GM18511 (cell line): ENCODE measurements around the gene NEK6.

Experiments used
- ATAC-seq: cut with Tn5 transposase; IDR thresholded peaks from one replicate; pipeline ENCODE4 v1.9.1; 2021; ENCODE audit warnings: mild to moderate bottlenecking, moderate library complexity; ENCODE audit not compliant: unreplicated experiment

The NEK6 gene

DNA sequence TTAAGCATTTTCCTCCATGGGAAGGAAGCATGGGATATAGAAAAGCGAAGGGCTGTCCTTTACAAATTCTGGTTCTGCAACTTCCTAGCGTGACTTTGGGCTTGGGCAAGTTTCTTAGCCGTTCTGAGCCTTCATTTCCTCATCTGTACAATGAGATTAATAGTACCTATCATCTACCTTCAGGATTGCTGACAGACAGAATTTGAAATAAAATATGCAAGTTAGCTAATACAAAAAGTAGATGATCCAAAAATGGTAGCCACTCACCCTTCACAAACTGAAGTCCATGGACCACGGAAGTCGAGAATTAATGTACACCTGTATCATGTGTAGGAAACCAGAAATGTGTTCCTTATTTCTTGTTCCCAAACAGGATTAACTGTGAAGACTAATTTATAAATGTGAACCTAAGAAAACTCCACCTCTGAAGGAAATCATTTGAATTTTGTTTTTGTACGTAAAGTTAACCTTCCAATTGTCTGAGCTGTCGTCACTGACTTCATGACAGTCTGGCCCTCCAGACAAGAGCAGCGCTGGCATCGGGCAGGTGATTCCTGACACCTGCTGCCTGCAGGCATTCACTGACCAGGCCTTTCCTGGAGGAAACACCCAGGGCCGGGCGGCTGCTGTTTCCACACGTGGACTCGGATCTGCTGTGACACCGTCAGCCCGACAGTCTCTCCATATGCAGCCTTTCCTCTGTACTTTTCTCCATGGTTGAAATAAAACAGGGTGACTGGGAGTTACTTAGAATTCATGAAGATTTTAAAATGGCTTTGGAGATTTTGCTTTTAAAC is 94.1 kb downstream of the NEK6 start:
- ATAC-seq = no peak

DNA sequence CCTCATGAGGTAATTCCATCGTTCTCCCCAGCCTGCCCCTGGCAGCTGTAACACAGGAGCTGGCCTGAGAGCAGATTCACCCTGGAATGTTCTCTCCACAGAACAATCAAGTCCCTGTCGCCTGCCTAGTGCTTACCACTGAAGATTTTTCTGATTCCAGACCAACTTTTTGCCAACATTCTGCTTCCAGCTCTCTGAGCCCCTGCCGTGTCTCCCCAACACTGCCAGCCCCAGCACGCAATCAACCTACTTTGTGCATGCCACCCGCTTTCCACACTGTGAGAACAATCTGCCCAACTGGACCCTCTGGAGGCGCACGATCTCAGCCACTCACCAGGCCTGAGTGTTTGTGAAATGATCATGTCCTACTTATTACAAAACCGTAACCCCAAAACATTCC is 94.9 kb downstream of the NEK6 start:
- ATAC-seq = no peak

DNA sequence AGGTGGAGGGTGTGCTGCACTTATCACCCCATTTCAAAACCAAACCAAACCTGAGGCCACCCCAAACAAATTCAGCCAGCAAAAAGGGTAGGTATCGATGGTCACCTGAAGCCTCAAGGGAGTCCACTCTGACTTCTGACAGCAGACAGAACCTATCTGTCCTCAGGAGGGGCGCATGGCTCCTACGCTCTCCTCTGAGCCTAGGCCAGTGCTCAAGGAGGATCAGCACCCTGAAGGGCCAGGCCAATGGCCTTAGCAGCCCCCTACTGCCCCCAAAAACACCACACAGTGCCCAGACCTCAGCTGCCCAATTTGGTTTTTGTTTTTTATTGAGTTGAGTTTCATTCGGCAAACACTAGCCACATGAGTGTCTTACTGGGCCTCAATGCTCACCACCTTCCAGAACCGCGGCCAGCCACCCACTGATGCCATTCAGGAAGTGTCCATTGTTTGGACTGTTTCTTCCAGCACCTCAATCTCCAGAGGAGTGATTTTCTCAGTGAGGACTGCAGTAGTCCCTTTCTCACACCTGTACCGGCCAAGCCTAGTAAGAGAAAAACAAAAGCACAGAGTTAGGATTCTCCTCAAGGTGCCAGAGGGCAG is 95.5 kb downstream of the NEK6 start:
- no peak for ATAC-seq

DNA sequence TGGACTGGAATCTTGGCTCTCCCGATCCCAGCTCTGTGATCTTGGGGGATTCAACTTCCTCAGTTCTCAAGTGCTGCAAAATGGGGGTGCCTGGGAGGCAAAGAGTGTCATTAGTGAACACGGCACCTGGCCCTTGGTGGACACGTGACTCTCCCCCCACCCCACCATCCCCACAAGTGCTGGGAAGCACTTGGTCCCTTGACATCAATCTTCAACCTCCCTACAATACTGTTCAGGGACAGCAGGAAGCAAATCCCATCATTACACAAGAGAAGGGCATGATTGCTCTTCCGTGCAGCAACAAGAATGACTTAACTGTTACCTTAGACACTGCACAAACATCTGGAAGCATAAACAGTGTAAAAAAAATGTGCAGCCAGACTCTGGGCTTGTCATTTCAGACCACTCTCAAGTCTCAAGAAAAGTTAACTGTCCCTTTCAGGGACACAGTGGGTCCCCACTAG is 96.1 kb downstream of the NEK6 start:
- no peak for ATAC-seq

DNA sequence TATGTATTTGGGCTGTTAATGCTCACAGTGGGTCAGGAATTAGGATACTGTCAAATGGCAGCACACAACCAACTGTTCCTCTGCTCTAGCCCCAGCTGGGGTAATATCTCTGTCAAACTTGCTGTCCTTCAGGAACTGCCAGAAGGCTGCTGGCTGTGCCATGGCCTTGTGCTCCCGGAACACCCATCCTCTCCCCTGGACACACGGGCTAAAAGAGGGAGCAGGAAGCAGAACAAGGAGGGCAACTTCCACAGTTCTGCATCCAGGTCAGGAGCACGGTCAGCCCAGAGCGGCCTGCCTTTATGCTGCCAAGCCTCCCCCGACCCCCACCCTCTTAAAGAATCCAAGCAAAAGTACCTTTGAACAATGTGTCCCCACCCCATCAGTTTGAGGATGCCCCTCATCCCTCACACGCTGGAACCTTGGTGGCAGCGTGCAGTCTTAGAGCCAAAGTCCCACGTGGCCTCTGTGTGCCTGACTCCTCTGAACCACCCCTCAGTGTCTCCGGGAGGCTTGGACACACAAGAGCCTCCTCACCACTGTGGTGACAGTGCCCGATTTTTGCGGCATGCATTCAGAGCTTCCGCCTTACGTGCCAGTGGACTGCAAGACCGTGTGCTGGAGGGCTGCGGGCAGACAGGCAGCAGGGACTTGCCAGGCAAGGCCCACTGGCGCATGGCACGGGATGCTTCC is 96.7 kb downstream of the NEK6 start:
- ATAC-seq = no peak

DNA sequence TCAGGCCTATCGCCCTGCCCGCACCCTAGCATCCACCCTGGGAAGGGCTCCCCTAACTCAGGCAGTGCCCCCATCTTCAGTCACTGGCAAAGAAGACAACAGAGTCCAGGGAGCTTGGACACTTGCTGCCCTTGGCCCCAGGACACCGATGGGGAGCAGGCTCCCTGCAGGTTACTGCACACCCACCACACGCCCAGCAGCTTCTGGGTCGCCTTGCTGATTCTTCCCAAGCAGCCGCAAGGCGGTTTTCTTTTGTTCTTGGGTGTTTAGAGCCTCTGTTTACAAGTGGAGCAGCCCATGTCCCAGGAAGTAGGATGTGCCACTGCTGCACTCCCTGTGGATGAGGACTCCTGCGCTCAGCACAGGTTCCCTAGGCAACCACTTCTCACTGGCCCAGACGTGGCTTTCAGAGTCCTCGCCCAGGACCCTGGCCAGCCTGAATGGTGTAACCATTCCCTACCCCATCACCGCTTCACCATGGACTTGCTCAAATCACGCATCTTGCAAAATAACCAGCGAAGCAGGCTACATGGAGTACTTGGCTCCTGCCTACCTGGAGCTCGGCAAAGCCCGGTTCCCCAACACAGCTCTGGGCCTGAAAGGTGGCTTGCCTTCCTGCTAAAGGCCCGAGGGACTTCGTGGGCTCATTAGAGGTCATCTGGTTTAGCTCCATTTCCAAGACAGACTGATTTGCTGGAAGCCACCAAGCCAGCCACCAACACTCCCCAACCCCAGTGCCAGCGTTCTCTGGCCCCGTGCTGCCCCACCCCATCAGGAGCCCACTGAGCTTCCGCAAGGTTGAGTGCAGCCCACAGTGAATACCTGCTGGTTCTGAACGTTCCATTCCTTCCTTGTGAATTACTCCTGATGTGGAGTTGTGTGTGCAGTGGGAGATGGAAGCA is 97.5 kb downstream of the NEK6 start:
- ATAC-seq = no peak

DNA sequence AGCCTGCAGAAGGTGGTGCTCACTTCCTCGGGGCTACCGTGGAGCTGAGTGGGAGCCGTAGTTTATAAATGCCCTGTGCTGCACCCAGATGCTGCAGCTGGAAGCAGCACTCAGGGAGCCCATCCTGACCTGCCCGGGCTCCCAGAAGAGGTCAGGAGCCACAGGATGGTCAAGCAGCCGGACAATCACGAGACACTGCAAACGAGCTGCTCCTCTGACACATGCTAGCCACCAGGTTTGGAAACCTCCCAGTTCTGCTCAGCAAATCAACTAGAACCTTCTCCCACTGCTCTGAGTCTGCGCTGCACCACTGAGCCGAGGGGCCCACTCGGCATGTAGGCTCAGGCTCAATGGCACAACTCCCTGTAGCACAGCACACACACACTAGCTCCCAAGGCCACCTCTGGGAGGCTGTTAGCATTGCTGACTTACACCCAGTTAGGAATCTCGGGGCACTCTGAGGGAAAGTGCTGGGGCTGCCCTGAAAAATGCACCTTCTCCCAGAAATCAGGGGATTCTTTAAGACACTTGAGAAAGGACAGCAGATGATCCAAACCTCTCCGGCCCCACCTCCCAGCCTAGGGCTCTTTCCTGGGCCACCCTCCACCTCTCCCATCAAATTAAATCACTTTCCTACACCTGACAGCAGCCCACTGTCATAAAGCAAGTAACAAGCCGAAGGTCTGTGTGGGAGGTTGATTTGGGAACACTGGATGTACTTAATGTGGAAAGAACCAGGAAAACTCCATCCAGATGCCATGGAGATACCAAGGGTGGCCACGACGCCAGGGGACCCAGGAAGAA is 98.4 kb downstream of the NEK6 start:
- no peak for ATAC-seq

DNA sequence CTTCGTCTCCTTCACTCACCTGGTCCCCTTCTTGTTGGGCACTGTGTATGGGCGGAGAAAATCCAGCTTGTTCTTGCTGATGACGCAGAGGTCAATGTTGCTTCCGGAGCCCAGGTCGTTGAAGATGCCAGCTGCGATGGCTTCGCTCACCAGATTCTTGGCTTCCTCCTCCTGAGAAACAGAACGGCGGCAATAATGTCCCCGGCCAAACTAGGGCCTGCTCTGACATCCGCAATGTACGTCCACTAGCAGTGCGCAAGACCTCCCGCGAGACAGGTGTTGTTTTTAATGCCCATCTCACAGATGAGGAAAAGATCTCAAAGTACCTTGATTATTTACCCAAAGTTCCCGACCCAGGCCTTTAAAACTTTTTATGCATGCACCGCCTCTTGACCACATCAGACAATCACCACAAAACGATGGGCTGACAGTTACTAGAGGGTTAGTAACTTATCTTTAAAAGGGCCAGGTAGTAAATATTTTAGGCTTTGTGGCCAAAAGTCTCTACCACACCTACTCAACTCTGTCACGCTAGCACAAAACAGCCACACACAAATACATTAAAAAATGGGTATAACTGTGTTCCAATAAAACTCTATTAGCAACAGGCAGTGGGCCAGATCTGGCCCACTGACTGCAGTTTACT is 99.1 kb downstream of the NEK6 start:
- ATAC-seq = no peak

DNA sequence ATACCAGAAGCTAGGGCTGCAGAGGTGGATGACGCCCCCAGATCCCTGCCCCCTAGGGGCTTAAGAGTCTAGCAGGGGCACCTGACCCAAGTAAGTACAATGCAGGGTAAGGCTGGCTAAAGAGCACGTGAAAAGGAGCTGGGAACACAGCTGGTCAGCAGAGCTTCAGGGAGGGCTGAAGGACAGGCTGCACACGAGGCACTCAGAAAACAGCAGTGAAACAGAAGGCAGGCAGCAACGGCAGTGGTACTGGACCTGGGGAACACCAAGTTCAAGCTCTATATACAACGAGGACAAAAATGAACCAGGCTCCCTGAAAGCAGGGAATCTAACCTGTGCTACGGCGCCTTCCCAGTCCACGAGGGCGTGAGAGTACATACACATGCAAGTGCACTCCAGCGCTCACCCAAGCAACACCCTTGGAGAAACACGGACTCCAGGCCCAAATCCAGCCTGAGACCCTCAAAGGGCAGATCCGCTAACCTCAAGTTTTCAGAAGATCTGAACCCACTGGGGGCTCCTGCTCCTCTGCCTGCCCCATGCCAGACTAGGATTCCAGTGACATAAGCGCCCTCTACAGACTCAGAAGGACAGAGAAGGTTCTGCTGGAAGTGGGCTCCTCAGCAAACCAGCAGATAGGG is 100.1 kb downstream of the NEK6 start:
- no peak for ATAC-seq

DNA sequence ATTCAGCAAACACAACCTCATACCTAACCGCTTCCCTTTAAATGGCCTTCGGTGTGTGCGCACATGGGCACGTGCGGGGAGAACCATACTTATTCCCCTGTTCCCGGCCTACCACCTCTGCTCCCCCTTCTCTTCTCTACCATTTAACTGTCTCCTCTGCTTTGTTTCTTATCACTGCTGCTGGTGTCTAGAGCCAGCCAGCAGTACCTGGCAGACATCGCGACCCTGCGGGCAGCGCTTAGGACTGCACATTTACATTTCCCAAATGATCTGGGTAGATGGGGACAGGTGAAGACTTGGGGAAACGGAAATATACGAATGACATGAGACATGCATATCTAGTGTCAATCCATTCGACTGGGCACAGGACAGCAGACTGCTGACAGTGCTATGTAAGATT is 100.9 kb downstream of the NEK6 start:
- ATAC-seq = no peak

DNA sequence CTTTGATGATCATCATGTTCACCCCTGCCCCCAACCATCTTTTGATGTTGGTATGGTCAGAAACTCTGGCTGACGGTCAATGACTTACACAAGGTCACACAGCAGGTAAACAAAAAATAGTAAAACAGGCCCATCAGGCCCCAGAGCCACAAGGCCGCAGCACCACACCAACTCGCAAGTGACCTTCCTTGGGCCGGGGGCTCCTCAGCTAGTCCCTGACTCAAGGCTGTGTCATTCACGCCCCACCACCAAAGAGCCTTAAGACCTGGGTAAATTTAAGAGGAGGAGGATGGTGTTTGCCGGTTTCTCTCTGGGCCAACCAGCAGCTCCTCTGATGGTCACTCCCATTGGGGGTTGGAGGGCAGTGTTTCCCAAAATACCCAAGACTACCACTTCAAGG is 101.7 kb downstream of the NEK6 start:
- ATAC-seq = no peak

DNA sequence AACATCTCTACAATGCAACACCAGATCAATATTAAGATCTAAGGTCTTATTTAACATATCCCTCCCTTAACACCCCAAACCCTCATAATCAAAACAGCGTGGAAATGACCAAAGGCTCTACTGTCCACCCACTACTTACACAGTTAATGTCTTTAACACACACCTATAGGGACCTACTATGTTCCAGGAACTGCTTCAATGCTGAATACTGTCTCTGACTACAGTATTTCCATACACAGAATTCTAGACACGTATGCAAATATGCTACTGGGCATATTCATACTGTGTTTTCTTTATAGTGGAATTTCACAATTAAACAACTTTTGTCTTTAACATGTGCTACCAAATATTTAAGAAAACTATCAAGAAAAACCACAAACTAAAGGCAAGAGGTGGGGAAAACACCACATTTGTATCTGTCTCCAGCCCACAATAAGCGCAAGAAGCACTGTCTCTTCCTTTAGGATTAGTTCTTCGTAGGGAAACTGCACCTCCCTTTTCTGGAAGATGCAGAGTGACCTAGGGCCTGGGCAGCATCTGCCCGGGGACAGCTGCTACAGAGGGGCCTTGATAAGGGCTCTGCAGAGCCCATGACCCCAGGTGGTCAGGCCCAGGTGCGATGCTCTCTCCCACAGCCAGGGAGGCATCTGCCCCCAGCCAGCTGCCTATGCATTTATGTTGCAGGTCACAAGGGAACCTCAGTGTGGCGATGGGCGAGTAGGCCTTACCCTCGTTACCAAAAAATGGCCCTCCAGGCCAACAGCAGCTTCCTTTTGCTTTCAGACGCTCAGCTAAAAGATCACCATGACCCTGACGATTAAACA is 102.3 kb downstream of the NEK6 start:
- ATAC-seq = no peak

DNA sequence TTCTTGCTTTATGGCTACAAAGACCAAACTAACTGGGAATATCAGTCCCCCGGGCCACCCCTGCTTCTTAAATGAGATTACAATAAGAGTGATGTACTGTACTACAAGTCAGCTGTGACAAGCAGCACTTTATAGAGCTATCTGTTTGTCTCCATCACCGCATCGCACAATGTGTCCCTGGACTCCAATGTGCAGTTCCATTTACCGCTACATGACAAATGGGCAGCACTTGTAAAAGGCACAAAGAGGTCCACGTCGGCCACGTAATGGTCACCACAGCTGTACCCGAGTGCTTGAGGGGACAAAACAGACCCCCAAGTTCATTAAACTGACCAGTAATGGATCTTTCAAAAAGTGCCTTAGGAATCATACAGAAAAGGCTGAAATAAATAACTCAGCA is 103.4 kb downstream of the NEK6 start:
- ATAC-seq = no peak

DNA sequence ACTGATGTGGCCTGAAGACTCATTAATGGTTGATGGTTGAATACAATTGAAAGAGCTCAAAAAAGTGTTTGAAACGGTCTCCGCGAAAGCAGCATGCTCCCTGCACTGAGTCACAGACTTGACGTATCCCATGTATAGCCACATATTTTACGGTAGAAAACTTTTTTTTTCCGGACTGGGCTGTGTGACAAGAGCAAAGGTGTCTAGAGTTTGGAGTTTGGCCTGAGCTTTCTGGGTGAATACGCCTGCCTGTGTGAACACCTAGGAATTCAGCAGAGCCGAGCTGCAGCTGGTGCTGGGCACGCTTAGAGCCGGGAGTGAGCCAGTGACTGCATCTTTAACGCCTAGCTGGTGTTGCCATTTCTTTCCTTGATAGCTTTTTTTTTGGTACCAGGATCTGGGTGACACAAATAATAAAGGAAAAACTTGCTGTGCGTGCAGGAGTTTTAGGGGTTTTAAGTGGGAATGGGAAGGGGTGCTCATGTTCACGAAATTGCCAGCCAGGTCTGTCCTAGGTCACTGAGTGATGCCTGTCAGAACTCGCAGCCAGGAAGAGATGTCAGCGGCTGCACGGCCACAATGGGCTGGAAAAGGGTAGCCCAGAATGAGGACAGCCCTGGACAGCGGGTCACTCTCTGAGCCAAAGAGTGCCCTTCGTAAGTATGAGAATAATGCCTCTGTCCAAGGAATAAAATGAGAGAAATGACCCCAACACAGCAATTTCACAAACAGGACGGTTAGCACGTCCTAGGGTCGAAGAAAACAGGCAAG is 105.8 kb downstream of the NEK6 start:
- ATAC-seq = no peak

DNA sequence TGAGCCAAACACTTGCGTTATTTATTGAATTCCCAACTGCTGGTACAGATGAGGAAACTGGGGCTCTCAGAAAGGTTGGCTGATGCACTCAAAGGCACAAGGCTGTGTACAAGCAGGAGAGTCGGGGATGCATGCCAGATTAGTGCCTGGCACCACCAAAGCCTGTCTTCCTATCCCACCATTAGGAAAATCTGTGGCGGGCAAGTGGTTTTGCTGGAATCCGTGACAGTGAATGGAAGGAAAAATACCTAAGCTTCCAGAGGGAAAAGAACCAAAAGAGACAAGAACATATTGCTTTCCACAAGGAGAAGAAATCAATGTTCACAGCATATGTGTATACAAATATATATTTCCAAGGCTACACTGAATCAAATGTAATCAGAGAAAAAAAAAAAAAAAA is 106.4 kb downstream of the NEK6 start:
- ATAC-seq = no peak

DNA sequence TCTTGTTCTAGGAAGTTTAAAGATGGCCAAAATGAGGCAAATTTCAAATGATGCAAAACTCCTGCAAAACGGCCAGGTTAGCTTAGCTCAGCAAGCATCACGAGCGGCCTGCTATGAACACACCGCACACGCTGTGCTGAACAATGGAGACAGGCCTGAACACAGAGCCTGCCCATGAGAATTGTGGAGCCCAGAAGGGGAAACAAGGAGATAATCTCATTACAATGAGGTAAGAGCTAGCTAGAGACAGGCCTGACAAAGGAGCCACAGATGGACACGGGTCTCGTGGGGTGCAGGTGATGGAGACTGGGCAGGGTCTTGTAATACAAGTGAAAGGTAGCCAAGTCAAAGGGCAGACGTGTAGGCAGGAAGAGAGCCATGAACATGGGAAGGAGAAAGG is 107.3 kb downstream of the NEK6 start:
- no peak for ATAC-seq

DNA sequence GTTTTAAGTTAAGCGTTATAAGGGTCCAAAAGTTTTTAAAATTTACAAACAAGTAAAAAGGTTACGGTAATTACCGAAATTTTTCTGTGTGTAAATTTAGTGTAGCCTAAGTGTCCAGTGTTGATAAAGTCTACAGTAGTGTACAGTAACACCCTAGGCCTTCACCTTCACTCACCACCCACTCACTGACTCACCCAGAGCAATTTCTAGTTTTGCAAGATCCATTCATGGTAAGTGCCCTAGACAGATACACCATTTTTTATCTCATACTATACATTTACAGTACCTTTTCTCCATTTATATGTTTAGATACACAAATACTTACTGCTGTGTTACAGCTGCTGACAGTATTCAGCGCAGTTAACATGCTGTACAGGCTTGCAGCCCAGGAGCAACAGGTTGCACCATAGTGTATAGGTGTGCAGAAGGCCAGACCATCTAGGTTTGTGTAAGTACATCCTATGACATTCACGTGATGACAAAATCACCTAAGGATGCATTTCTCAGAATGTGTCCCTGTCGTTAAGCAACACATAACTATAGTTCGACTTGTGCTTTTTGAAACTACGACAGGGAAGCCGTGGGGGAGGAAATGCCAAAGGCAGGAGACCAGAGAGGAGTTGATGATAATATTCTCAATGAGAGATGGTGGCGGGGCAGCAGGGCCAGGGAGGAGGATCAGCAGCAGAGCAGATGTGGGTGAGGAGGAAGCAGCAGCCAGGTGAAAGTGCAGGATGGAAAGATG is 108.9 kb downstream of the NEK6 start:
- no peak for ATAC-seq
